HepG2 (cell line): ENCODE data around the gene ZBTB7C. TPM values are rescaled to one million over a fixed set of nuclear protein-coding genes. Genes with fewer than 3 reads are reported as not detected.

Experiments
- ATAC-seq: fragments of 200-7000 bp; cut with Tn5 transposase; 3 replicates; pipeline ENCODE4 v1.9.1; 2020; ENCODE audit warnings: mild to moderate bottlenecking, moderate library complexity
- BruUV-seq: library from RNA; stranded (reverse); fragments of 400-500 nt; replicated peaks from 2 replicates; lab custom pipeline; 2021; lab: Mats Ljungman, UMichigan
- CTCF ChIA-PET: fragments of 300-600 bp; formaldehyde crosslinking; extraction: SDS; loops from one replicate; lab custom pipeline; 2021; ENCODE audit warnings: low total read pairs, inconsistent platforms, low intra/inter-chr PET ratio; lab: Yijun Ruan, JAX
- POLR2A ChIA-PET: fragments of 350-600 bp; sonication (Branson Sonifier 250); formaldehyde crosslinking; loops from one replicate; lab custom pipeline; 2020; ENCODE audit warnings: antibody characterized with exemption, inconsistent platforms; lab: Yijun Ruan, JAX
- DNase-seq: peaks from one replicate; pipeline ENCODE4 v3.0.0-alpha.2; 2015; ENCODE audit warnings: low spot score
- FAIRE-seq: peaks from 3 replicates; lab custom pipeline; 2011; peaks lifted over from hg19 to GRCh38; lab: Jason Lieb, UNC
- H2AFZ ChIP-seq: one replicate; pipeline ENCODE4 v1.6.1; 2011; ENCODE audit warnings: low read length, inconsistent platforms
- H3K27ac ChIP-seq: fragments of 300-600 bp; 3 replicates; pipeline ENCODE4 v1.8.0; 2011; ENCODE audit warnings: mixed run types, mild to moderate bottlenecking, mixed read lengths, low read length, inconsistent platforms; ENCODE audit not compliant: insufficient read depth; ENCODE audit errors: extremely low read length
- H3K27me3 ChIP-seq, 2 experiments: fragments of 200-600 bp in 1 of 2; 2 replicates in 1 of 2; 3 replicates in 1 of 2; pipeline versions ENCODE4 v1.6.0 to v1.8.0; 2011; ENCODE audit warnings: low read length in 2 of 2, mild to moderate bottlenecking in 2 of 2, moderate library complexity in 2 of 2, inconsistent platforms in 1 of 2; ENCODE audit not compliant: insufficient read depth in 2 of 2, control insufficient read depth in 1 of 2
- H3K36me3 ChIP-seq, 2 experiments: fragments of 200-600 bp in 1 of 2; replicated peaks in 1 of 2; 2 replicates in 1 of 2; 3 replicates in 1 of 2; pipeline versions ENCODE4 v1.5.1 to v1.8.0; 2011; ENCODE audit warnings: low read length in 2 of 2, inconsistent platforms in 1 of 2; ENCODE audit not compliant: insufficient read depth in 2 of 2, control insufficient read depth in 1 of 2
- H3K4me1 ChIP-seq: 2 replicates; pipeline ENCODE4 v1.5.1; 2012; ENCODE audit warnings: low read length, inconsistent platforms; ENCODE audit not compliant: insufficient read depth
- H3K4me2 ChIP-seq: 2 replicates; pipeline ENCODE4 v1.6.0; 2011; ENCODE audit warnings: low read depth, low read length, inconsistent platforms
- H3K4me3 ChIP-seq, 3 experiments: fragments of 200-600 bp in 1 of 3; sonication (generic), shearing (Covaris generic) in 1 of 3; replicated peaks in 1 of 3; 2 replicates each; pipeline ENCODE4 v1.5.1; 2011 to 2016; ENCODE audit warnings: low read length in 3 of 3, inconsistent platforms in 2 of 3, low read depth in 2 of 3, mild to moderate bottlenecking in 2 of 3, control low read depth in 1 of 3, mixed read lengths in 1 of 3; ENCODE audit not compliant: insufficient read depth in 1 of 3
- H3K79me2 ChIP-seq: one replicate; pipeline ENCODE4 v1.6.1; 2011; ENCODE audit warnings: low read length, inconsistent platforms; ENCODE audit not compliant: insufficient read depth
- H3K9ac ChIP-seq: 2 replicates; pipeline ENCODE4 v1.6.0; 2011; ENCODE audit warnings: mild to moderate bottlenecking, low read depth, low read length, inconsistent platforms; ENCODE audit not compliant: insufficient read depth
- H3K9me3 ChIP-seq: 2 replicates; pipeline ENCODE4 v1.5.1; 2012; ENCODE audit warnings: mild to moderate bottlenecking, low read length
- H4K20me1 ChIP-seq: 2 replicates; pipeline ENCODE4 v1.6.0; 2011; ENCODE audit warnings: inconsistent platforms, mild to moderate bottlenecking, low read length, moderate library complexity; ENCODE audit not compliant: insufficient read depth
- BRD4 ChIP-seq: sonication (generic); formaldehyde crosslinking; IDR thresholded peaks from 2 replicates; pipeline ENCODE4 v1.4.0; 2020; ENCODE audit warnings: missing genetic modification reagents
- ETS1 ChIP-seq: sonication (generic); formaldehyde crosslinking; IDR thresholded peaks from 2 replicates; pipeline ENCODE4 v1.4.0; 2020; ENCODE audit warnings: missing genetic modification reagents
- GFI1 ChIP-seq: sonication (generic); formaldehyde crosslinking; IDR thresholded peaks from 2 replicates; pipeline ENCODE4 v1.5.0; 2020; ENCODE audit warnings: missing genetic modification reagents, mild to moderate bottlenecking, borderline replicate concordance
- HIVEP1 ChIP-seq: sonication (generic); formaldehyde crosslinking; IDR thresholded peaks from 2 replicates; pipeline ENCODE4 v1.4.0; 2020; ENCODE audit warnings: mild to moderate bottlenecking, missing genetic modification reagents
- SALL2 ChIP-seq: sonication (generic); formaldehyde crosslinking; IDR thresholded peaks from 2 replicates; pipeline ENCODE4 v1.8.1; 2023; ENCODE audit warnings: mild to moderate bottlenecking, missing genetic modification reagents, inconsistent platforms
- SRSF1 ChIP-seq: fragments of 200-400 bp; formaldehyde crosslinking; optimal IDR thresholded peaks from 2 replicates; pipeline ENCODE3; 2017; ENCODE audit warnings: mild to moderate bottlenecking, low read depth, low read length, moderate library complexity
- SRY ChIP-seq: sonication (generic); formaldehyde crosslinking; IDR thresholded peaks from 2 replicates; pipeline ENCODE4 v1.8.0; 2022; ENCODE audit warnings: mild to moderate bottlenecking, missing genetic modification reagents
- ZBTB38 ChIP-seq: sonication (generic); formaldehyde crosslinking; IDR thresholded peaks from 2 replicates; pipeline ENCODE4 v1.5.1; 2020; ENCODE audit warnings: mild to moderate bottlenecking, missing genetic modification reagents
- ZFP1 ChIP-seq: IDR thresholded peaks from 2 replicates; pipeline ENCODE4 v1.6.1; 2016
- ZNF235 ChIP-seq: sonication (generic); formaldehyde crosslinking; IDR thresholded peaks from 2 replicates; pipeline ENCODE4 v1.8.1; 2023; ENCODE audit warnings: mild to moderate bottlenecking, missing genetic modification reagents, borderline replicate concordance
- ZNF24 ChIP-seq: fragments of 450-650 bp; IDR thresholded peaks from 2 replicates; pipeline ENCODE4 v1.6.1; 2017; ENCODE audit warnings: antibody characterized with exemption, mild to moderate bottlenecking
- ZNF317 ChIP-seq: sonication (generic); formaldehyde crosslinking; IDR thresholded peaks from 2 replicates; pipeline ENCODE4 v1.5.0; 2020; ENCODE audit warnings: mild to moderate bottlenecking, missing genetic modification reagents
- ZNF432 ChIP-seq: sonication (generic); formaldehyde crosslinking; IDR thresholded peaks from 2 replicates; pipeline ENCODE4 v1.5.0; 2020; ENCODE audit warnings: missing genetic modification reagents, mild to moderate bottlenecking, borderline replicate concordance
- ZNF558 ChIP-seq: sonication (generic); formaldehyde crosslinking; IDR thresholded peaks from 2 replicates; pipeline ENCODE4 v1.9.0; 2022; ENCODE audit warnings: mild to moderate bottlenecking, missing genetic modification reagents, borderline replicate concordance
- ZNF672 ChIP-seq: sonication (generic); formaldehyde crosslinking; IDR thresholded peaks from 2 replicates; pipeline ENCODE4 v1.8.1; 2022; ENCODE audit warnings: missing genetic modification reagents
- ZNF761 ChIP-seq: sonication (generic); formaldehyde crosslinking; conservative IDR thresholded peaks from 2 replicates; pipeline ENCODE4 v1.4.0; 2020; ENCODE audit warnings: mild to moderate bottlenecking, missing genetic modification reagents
- ZNF878 ChIP-seq: sonication (generic); formaldehyde crosslinking; IDR thresholded peaks from 2 replicates; pipeline ENCODE4 v1.8.1; 2023; ENCODE audit warnings: mild to moderate bottlenecking, missing genetic modification reagents, moderate library complexity
- WGBS: methylation state at CpG from one replicate; pipeline ENCODE4 v1.1.6; 2017; ENCODE audit warnings: low lambda C conversion rate; 5-methylcytosine and 5-hydroxymethylcytosine counted together
- in situ Hi-C: cut with HindIII; loops from 2 replicates; pipeline ENCODE4 v1.10.0; 2017; ENCODE audit warnings: low pct_unique_long_range_greater_than_20kb; ENCODE audit not compliant: extremely low pct_ligation_motif_present
- intact Hi-C: fragments of 100-400 bp; cut with micrococcal nuclease; formaldehyde crosslinking; loops from one replicate; pipeline ENCODE4 v1.10.0; 2022; ENCODE audit not compliant: unreplicated experiment
- polyA plus RNA-seq, 8 experiments: library from polyadenylated mRNA; depleted of rRNA in 3 of 8; stranded (reverse) in 7 of 8; unstranded in 1 of 8; fragments of >200 nt; fragmentation: Illumina TruSeq in 4 of 8; extraction: Trizol in 4 of 8; gene quantifications; 2 replicates each; pipeline versions ENCODE4 v1.2.1 to v1.2.3, GENCODE V29; 2011 to 2016; ENCODE audit warnings: low read depth in 4 of 8, missing spikeins in 1 of 8, mixed read lengths in 1 of 8; ENCODE audit not compliant: insufficient read depth in 1 of 8
- total RNA-seq, 5 experiments: library from RNA; depleted of rRNA; stranded (reverse); fragments of >200 nt; fragmentation: Illumina TruSeq; extraction: Trizol; gene quantifications; 2 replicates each; pipeline ENCODE4 v1.2.3, GENCODE V29; 2016; ENCODE audit warnings: low read depth in 1 of 5
- TF ChIP-seq, protein P1 (sequence below): sonication (generic); IDR thresholded peaks from 2 replicates; pipeline ENCODE4 v1.6.1; 2016; ENCODE audit warnings: low read depth, borderline replicate concordance
- TF ChIP-seq, protein P2 (sequence below): sonication (generic); formaldehyde crosslinking; IDR thresholded peaks from 2 replicates; pipeline ENCODE4 v1.5.1; 2020; ENCODE audit warnings: mild to moderate bottlenecking, missing genetic modification reagents, moderate library complexity

ZBTB7C gene
- total and polyA plus RNA-seq, 2 of the 13 experiments (the other 11 are each of a cell fraction or from before 2014, with no cell fraction given), result 0.01 to 0.04 TPM

DNA sequence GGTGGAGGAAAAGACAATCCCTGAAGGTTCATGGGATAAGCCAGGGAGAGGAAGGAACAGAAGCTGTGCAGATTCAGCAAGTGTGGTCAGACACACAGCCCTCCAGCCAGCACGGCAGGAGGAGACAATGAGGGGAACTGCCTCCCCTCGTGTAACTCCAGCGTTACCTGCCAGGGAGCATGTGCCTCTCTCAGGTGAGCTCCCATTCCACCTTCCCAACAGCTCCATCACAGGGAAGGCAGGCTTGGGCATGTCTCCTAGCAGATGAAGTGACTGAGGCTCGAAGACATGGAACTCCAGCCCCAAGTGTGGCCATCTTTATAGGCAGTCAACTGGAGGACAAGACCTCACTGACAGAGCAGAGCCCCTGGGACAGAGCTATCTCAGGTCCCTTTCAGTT, 47.4 kb downstream of the ZBTB7C start:
- ATAC-seq (no peak), DNase-seq (no peak), FAIRE-seq (no peak)
- Histone ChIP-seq H3K9me3 (peaks cover 7% of the 10 kb centered on the region; the same call in 1 of the 2 replicates), H4K20me1 (no peaks in the 10 kb centered on the region), H3K27ac (no peak overlapping the region), H3K79me2 (no peaks in the 10 kb centered on the region), H3K4me2 (no peak overlapping the region), H3K27me3 (peaks cover 0 to 10% of the 10 kb centered on the region in 2 experiments; a peak in 2 of 5 replicates), H3K4me1 (no peaks in the 10 kb centered on the region), H3K36me3 (no peaks in the 10 kb centered on the region), H3K9ac (no peak overlapping the region), H2AFZ (no peak overlapping the region), H3K4me3 (no peak overlapping the region)
- TF ChIP-seq HIVEP1, result no peak
- no peak for TF ChIP-seq ETS1 (CRISPR knock-in tag)
- TF ChIP-seq ZNF317 (CRISPR knock-in tag), result no peak
- no peak for TF ChIP-seq GFI1
- TF ChIP-seq ZNF878 (CRISPR knock-in tag), result no peak
- TF ChIP-seq ZNF235, result no peak
- no peak for TF ChIP-seq ZFP1 (CRISPR knock-in tag)
- TF ChIP-seq ZNF432 (CRISPR knock-in tag), result no peak
- no peak for TF ChIP-seq ZNF761 (CRISPR knock-in tag)
- TF ChIP-seq, protein P1, sequence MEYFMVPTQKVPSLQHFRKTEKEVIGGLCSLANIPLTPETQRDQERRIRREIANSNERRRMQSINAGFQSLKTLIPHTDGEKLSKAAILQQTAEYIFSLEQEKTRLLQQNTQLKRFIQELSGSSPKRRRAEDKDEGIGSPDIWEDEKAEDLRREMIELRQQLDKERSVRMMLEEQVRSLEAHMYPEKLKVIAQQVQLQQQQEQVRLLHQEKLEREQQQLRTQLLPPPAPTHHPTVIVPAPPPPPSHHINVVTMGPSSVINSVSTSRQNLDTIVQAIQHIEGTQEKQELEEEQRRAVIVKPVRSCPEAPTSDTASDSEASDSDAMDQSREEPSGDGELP, result no peak
- no peak for TF ChIP-seq SRSF1
- TF ChIP-seq ZNF558 (CRISPR knock-in tag), result no peak
- TF ChIP-seq ZNF672 (CRISPR knock-in tag), result no peak
- no peak for TF ChIP-seq ZBTB38
- no peak for TF ChIP-seq BRD4 (CRISPR knock-in tag)
- TF ChIP-seq, protein P2, sequence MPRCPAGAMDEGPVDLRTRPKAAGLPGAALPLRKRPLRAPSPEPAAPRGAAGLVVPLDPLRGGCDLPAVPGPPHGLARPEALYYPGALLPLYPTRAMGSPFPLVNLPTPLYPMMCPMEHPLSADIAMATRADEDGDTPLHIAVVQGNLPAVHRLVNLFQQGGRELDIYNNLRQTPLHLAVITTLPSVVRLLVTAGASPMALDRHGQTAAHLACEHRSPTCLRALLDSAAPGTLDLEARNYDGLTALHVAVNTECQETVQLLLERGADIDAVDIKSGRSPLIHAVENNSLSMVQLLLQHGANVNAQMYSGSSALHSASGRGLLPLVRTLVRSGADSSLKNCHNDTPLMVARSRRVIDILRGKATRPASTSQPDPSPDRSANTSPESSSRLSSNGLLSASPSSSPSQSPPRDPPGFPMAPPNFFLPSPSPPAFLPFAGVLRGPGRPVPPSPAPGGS, result no peak
- TF ChIP-seq SRY (CRISPR knock-in tag), result no peak
- no peak for TF ChIP-seq ZNF24
- TF ChIP-seq SALL2 (CRISPR knock-in tag), result no peak
- in situ Hi-C loops (no loop called here), intact Hi-C loops (no loop called here)
- ChIA-PET POLR2A (no interaction called here), CTCF (no interaction called here)
- BruUV-seq, result no TSS peak
- 0% methylated on average over 1 of the region's 4 CpGs for WGBS
